ENCODE measurements around the gene NCBP1. TPM values are rescaled to one million over a fixed set of nuclear protein-coding genes. Genes with fewer than 3 reads are reported as not detected.

Gene NCBP1, protein sequence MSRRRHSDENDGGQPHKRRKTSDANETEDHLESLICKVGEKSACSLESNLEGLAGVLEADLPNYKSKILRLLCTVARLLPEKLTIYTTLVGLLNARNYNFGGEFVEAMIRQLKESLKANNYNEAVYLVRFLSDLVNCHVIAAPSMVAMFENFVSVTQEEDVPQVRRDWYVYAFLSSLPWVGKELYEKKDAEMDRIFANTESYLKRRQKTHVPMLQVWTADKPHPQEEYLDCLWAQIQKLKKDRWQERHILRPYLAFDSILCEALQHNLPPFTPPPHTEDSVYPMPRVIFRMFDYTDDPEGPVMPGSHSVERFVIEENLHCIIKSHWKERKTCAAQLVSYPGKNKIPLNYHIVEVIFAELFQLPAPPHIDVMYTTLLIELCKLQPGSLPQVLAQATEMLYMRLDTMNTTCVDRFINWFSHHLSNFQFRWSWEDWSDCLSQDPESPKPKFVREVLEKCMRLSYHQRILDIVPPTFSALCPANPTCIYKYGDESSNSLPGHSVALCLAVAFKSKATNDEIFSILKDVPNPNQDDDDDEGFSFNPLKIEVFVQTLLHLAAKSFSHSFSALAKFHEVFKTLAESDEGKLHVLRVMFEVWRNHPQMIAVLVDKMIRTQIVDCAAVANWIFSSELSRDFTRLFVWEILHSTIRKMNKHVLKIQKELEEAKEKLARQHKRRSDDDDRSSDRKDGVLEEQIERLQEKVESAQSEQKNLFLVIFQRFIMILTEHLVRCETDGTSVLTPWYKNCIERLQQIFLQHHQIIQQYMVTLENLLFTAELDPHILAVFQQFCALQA
- 10 to 100 TPM; 26.8 to 47.6 TPM for total RNA-seq

DNA sequence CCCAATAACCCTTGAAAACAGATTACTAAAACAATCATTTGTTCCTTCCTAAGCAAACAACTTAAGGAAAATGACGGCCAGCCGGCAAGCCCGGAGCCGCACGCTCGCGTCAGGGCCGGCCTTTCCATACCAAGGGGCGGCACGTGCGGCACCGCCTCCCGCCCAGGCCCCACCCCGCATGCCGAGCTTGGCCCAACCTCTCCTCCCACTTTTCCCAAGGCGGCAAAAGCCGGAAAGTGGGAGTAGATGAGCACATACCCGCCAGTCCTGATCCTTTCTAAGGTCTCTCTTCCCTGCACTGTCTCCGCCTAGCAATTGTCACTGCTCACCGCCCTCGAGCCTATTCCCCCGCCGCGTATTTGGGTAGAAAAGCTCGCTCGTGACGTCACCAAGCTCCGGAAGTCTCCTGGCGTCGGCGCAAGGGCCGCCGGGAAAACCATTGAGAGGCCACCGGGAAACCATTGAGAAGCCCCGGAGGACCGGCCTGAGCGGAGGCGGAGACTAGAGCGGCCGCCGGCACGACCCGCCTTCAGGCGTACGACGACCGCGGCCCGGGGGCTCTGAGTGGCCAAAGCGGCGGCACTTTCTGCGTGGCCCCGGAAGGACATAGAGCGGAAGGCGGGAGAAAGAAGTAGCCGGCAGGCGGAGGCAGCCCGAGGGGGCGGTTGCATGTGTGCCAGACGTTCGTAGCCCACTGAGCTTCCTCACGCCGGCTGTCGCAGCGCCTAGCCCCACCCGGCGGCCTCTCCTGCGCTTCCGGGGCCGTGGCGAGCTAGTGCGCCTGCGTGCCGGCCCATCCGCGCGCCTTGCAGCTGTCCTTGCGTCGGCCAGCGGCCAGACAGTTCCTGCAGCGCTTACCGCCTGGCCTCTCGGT lies at the start of gene NCBP1, which contains the start of gene TSTD2:
TSS of gene NCBP1 (plus strand) at position 837 of the 874 bp plus-strand sequence. CDS start 61 bp downstream, outside the sequence.
TSS of gene TSTD2 (minus strand) at position 384 of the 874 bp plus-strand sequence. CDS start 5,806 bp downstream, outside the sequence.

DNA sequence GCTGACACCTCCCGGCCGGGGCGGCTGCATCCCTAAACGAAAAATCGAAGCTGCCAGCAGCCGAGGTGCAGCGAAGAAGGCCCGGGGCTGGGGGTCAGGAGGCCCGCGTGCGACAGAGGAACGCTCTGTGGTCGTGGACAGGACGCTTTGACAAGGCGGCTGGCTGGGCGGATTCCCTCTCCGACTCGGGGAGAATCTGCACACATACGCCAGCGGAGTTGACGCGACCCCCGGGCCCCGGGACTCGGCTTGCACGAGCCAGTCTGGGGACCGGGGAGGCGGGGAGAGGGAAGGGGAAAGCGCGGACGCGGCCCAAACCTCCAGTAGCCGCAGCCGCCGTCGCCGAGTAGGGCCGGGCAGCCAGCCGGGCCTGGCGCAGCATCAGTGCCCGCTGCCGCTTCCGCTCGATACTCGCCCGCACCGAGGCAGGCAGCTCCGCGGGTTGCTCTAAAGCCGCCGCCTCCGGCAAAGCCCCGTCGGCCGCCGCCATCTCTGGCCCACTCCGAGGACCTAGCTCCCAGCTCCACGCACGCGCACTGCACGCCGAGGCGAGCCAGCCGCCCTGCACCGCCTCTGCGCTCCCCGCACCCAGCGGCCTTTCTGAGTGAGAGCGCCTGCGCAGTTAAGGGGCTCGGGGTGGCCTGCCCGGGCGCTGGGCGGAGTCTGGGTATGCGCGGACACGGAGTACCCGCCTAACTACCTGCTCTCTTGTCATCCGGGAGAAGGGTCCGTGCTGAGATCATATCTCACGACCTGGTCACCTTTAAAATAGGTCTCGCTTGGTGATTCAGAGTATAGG lies 63.4 kb downstream of the NCBP1 start, which contains the start of gene XPA:
TSS of gene XPA (minus strand) at position 538 of the 799 bp plus-strand sequence. CDS start at position 490, 48 bp downstream.

Other genes starting within 250 kb of the NCBP1 start
- gene TDRD7, start 221.7 kb upstream of the NCBP1 start, total RNA-seq: 100 to 1,000 TPM in 1 of 2 donors, 10 to 100 TPM in 1; 75.4 to 104 TPM
- 1 to 10 TPM; 1.3 to 3.1 TPM for gene TMOD1, start 132.2 kb upstream of the NCBP1 start, total RNA-seq
- 10 to 100 TPM; 12.3 to 13.8 TPM for gene TSTD2, start 453 bp upstream of the NCBP1 start, total RNA-seq
- gene XPA, start 63.5 kb downstream of the NCBP1 start, total RNA-seq: 1 to 10 TPM; 5.9 to 6.0 TPM
- gene FOXE1, start 219.4 kb downstream of the NCBP1 start, total RNA-seq: not detected